ENCODE measurements around the gene KCNH2. TPM values are rescaled to one million over a fixed set of nuclear protein-coding genes. Genes with fewer than 3 reads are reported as not detected.
A peak's percentile ranks its signal among the peaks of the same experiment; 100 is the strongest.

KCNH2 gene
- total and polyA plus RNA-seq, 4 donors: 0.23 to 2.4 (median 0.64) TPM

- WGBS, 2 donors: 55 to 61% methylated on average over 5 of the region's 5 CpGs
- intact Hi-C loops (cut with DNase I): loop anchor here in 1 of 2 donors (5.0 kb wide), 1 partner anchor 89 kb away; no protein-coding TSS in a partner anchor
- H3K4me3 ChIP-seq (ENCODE audit: low read length in 2 of 2): no peak overlapping the region
- DNase-seq (peak in 1 of 2 donors; percentile 39), ATAC-seq (ENCODE audit: low FRiP score) (no peak)
- peaks cover 0 to 6% of the 10 kb centered on the region in 2 donors for H3K27me3 ChIP-seq (ENCODE audit: control insufficient read depth in 1 of 2, insufficient read depth in 2 of 2, low read length in 1 of 2)
- no peak overlapping the region for H3K27ac ChIP-seq (ENCODE audit: low read depth in 1 of 2, low read length in 2 of 2)
- peaks cover 7% of the 10 kb centered on the region for H3K9me3 ChIP-seq (ENCODE audit: control insufficient read depth, low read length)
- no peaks in the 10 kb centered on the region for H3K36me3 ChIP-seq (ENCODE audit: control insufficient read depth in 1 of 2, insufficient read depth in 2 of 2, low read length in 1 of 2)
- H3K4me1 ChIP-seq (ENCODE audit: control insufficient read depth in 1 of 2, insufficient read depth in 2 of 2, low read length in 2 of 2): no peaks in the 10 kb centered on the region
Measured at GRCh38 chr7:150986556-150986955, 8.4 kb upstream of the KCNH2 start.

- DNase-seq (peak in 1 of 2 donors; percentile 67), ATAC-seq (ENCODE audit: low FRiP score) (no peak)
- WGBS, 2 donors: 11 to 13% methylated on average over 16 of the region's 16 CpGs
- intact Hi-C loops (cut with DNase I): loop anchor here in 1 of 2 donors (5.0 kb wide), 1 partner anchor 89 kb away; no protein-coding TSS in a partner anchor
- Histone ChIP-seq H3K4me3 (ENCODE audit: low read length in 2 of 2) (no peak overlapping the region), H3K4me1 (ENCODE audit: control insufficient read depth in 1 of 2, insufficient read depth in 2 of 2, low read length in 2 of 2) (no peaks in the 10 kb centered on the region), H3K9me3 (ENCODE audit: control insufficient read depth, low read length) (peaks cover 4% of the 10 kb centered on the region), H3K27ac (ENCODE audit: low read depth in 1 of 2, low read length in 2 of 2) (no peak overlapping the region), H3K36me3 (ENCODE audit: control insufficient read depth in 1 of 2, insufficient read depth in 2 of 2, low read length in 1 of 2) (no peaks in the 10 kb centered on the region), H3K27me3 (ENCODE audit: control insufficient read depth in 1 of 2, insufficient read depth in 2 of 2, low read length in 1 of 2) (peaks cover 0 to 6% of the 10 kb centered on the region in 2 donors)
Measured at GRCh38 chr7:150986099-150986512, 8.0 kb upstream of the KCNH2 start.

- no peak overlapping the region for H3K27ac ChIP-seq (ENCODE audit: low read depth in 1 of 2, low read length in 2 of 2)
- DNase-seq: no peak
- 2 to 3% methylated on average over 2 of the region's 2 CpGs for WGBS, 2 donors
- H3K9me3 ChIP-seq (ENCODE audit: control insufficient read depth, low read length): no peaks in the 10 kb centered on the region
- H3K27me3 ChIP-seq (ENCODE audit: control insufficient read depth in 1 of 2, insufficient read depth in 2 of 2, low read length in 1 of 2): peaks cover 0 to 4% of the 10 kb centered on the region in 2 donors
- H3K4me1 ChIP-seq (ENCODE audit: control insufficient read depth in 1 of 2, insufficient read depth in 2 of 2, low read length in 2 of 2): no peaks in the 10 kb centered on the region
- no peak for ATAC-seq (ENCODE audit: low FRiP score)
- no peak overlapping the region for H3K4me3 ChIP-seq (ENCODE audit: low read length in 2 of 2)
- H3K36me3 ChIP-seq (ENCODE audit: control insufficient read depth in 1 of 2, insufficient read depth in 2 of 2, low read length in 1 of 2): no peaks in the 10 kb centered on the region
- intact Hi-C loops (cut with DNase I): no loop called here
Measured at GRCh38 chr7:150983893-150984368, 5.8 kb upstream of the KCNH2 start.

GRCh38 chr7:150982351-150982750 lies 4.2 kb upstream of the KCNH2 start:
- no peaks in the 10 kb centered on the region for H3K27me3 ChIP-seq (ENCODE audit: control insufficient read depth in 1 of 2, insufficient read depth in 2 of 2, low read length in 1 of 2)
- H3K27ac ChIP-seq (ENCODE audit: low read depth in 1 of 2, low read length in 2 of 2): no peak overlapping the region
- no peak for DNase-seq
- no peaks in the 10 kb centered on the region for H3K4me1 ChIP-seq (ENCODE audit: control insufficient read depth in 1 of 2, insufficient read depth in 2 of 2, low read length in 2 of 2)
- no peaks in the 10 kb centered on the region for H3K9me3 ChIP-seq (ENCODE audit: control insufficient read depth, low read length)
- intact Hi-C loops (cut with DNase I): no loop called here
- no peaks in the 10 kb centered on the region for H3K36me3 ChIP-seq (ENCODE audit: control insufficient read depth in 1 of 2, insufficient read depth in 2 of 2, low read length in 1 of 2)
- no peak for ATAC-seq (ENCODE audit: low FRiP score)
- WGBS, 2 donors: 20 to 27% methylated on average over 3 of the region's 3 CpGs
- H3K4me3 ChIP-seq (ENCODE audit: low read length in 2 of 2): no peak overlapping the region

- intact Hi-C loops (cut with DNase I): no loop called here
- H3K27me3 ChIP-seq (ENCODE audit: control insufficient read depth in 1 of 2, insufficient read depth in 2 of 2, low read length in 1 of 2): no peaks in the 10 kb centered on the region
- no peaks in the 10 kb centered on the region for H3K9me3 ChIP-seq (ENCODE audit: control insufficient read depth, low read length)
- no peaks in the 10 kb centered on the region for H3K36me3 ChIP-seq (ENCODE audit: control insufficient read depth in 1 of 2, insufficient read depth in 2 of 2, low read length in 1 of 2)
- no peak overlapping the region for H3K4me3 ChIP-seq (ENCODE audit: low read length in 2 of 2)
- 59 to 65% methylated on average over 6 of the region's 6 CpGs for WGBS, 2 donors
- ATAC-seq (ENCODE audit: low FRiP score) (no peak), DNase-seq (no peak)
- no peak overlapping the region for H3K27ac ChIP-seq (ENCODE audit: low read depth in 1 of 2, low read length in 2 of 2)
- H3K4me1 ChIP-seq (ENCODE audit: control insufficient read depth in 1 of 2, insufficient read depth in 2 of 2, low read length in 2 of 2): no peaks in the 10 kb centered on the region
Measured at GRCh38 chr7:150981644-150982043, 3.5 kb upstream of the KCNH2 start.

- no peak for DNase-seq
- Histone ChIP-seq H3K36me3 (ENCODE audit: control insufficient read depth in 1 of 2, insufficient read depth in 2 of 2, low read length in 1 of 2) (no peaks in the 10 kb centered on the region), H3K9me3 (ENCODE audit: control insufficient read depth, low read length) (no peaks in the 10 kb centered on the region), H3K4me3 (ENCODE audit: low read length in 2 of 2) (no peak overlapping the region), H3K4me1 (ENCODE audit: control insufficient read depth in 1 of 2, insufficient read depth in 2 of 2, low read length in 2 of 2) (no peaks in the 10 kb centered on the region), H3K27me3 (ENCODE audit: control insufficient read depth in 1 of 2, insufficient read depth in 2 of 2, low read length in 1 of 2) (no peaks in the 10 kb centered on the region), H3K27ac (ENCODE audit: low read depth in 1 of 2, low read length in 2 of 2) (no peak overlapping the region)
- 20 to 23% methylated on average over 2 of the region's 2 CpGs for WGBS, 2 donors
- intact Hi-C loops (cut with DNase I): no loop called here
- no peak for ATAC-seq (ENCODE audit: low FRiP score)
Measured at GRCh38 chr7:150980663-150981062, 2.5 kb upstream of the KCNH2 start.

GRCh38 chr7:150979713-150980390 lies 1.7 kb upstream of the KCNH2 start:
- 20 to 23% methylated on average over 7 of the region's 7 CpGs for WGBS, 2 donors
- intact Hi-C loops (cut with DNase I): no loop called here
- no peak overlapping the region for H3K4me3 ChIP-seq (ENCODE audit: low read length in 2 of 2)
- no peaks in the 10 kb centered on the region for H3K9me3 ChIP-seq (ENCODE audit: control insufficient read depth, low read length)
- ATAC-seq (ENCODE audit: low FRiP score) (no peak), DNase-seq (no peak)
- H3K27me3 ChIP-seq (ENCODE audit: control insufficient read depth in 1 of 2, insufficient read depth in 2 of 2, low read length in 1 of 2): no peaks in the 10 kb centered on the region
- no peaks in the 10 kb centered on the region for H3K36me3 ChIP-seq (ENCODE audit: control insufficient read depth in 1 of 2, insufficient read depth in 2 of 2, low read length in 1 of 2)
- peaks cover 0 to under 1% of the 10 kb centered on the region in 2 donors for H3K4me1 ChIP-seq (ENCODE audit: control insufficient read depth in 1 of 2, insufficient read depth in 2 of 2, low read length in 2 of 2)
- H3K27ac ChIP-seq (ENCODE audit: low read depth in 1 of 2, low read length in 2 of 2): no peak overlapping the region

- H3K27me3 ChIP-seq (ENCODE audit: control insufficient read depth in 1 of 2, insufficient read depth in 2 of 2, low read length in 1 of 2): no peaks in the 10 kb centered on the region
- no peak for ATAC-seq (ENCODE audit: low FRiP score)
- peak overlapping the region; percentile 27 to 36 for H3K4me3 ChIP-seq (ENCODE audit: low read length in 2 of 2)
- H3K9me3 ChIP-seq (ENCODE audit: control insufficient read depth, low read length): no peaks in the 10 kb centered on the region
- peaks cover 0 to 4% of the 10 kb centered on the region in 2 donors for H3K4me1 ChIP-seq (ENCODE audit: control insufficient read depth in 1 of 2, insufficient read depth in 2 of 2, low read length in 2 of 2)
- no peaks in the 10 kb centered on the region for H3K36me3 ChIP-seq (ENCODE audit: control insufficient read depth in 1 of 2, insufficient read depth in 2 of 2, low read length in 1 of 2)
- DNase-seq: no peak
- intact Hi-C loops (cut with DNase I): no loop called here
- WGBS, 2 donors: 3 to 4% methylated on average over 40 to 62 of the region's 62 CpGs
- H3K27ac ChIP-seq (ENCODE audit: low read depth in 1 of 2, low read length in 2 of 2): no peak overlapping the region
Measured at GRCh38 chr7:150977382-150978125, 567 bp downstream of the KCNH2 start.
